Heart left ventricle (tissue), 16 donors: ENCODE data around the gene S100A13. TPM values are rescaled to one million over a fixed set of nuclear protein-coding genes. Genes with fewer than 3 reads are reported as not detected.

Experiments
- ATAC-seq, 4 donors: fragments of 200-7000 bp; cut with Tn5 transposase; one replicate each; pipeline ENCODE4 v1.9.1; 2020 to 2022; ENCODE audit warnings: moderate library complexity in 4 of 4, mild to moderate bottlenecking in 3 of 4, moderate number of reproducible peaks in 1 of 4
- DNase-seq, 5 donors: peaks; one replicate each; pipeline ENCODE4 v3.0.0-alpha.2; 2020
- H3K27ac ChIP-seq, 12 donors: fragments of 200-600 bp; sonication (generic) in 4 of 12; one replicate each; pipeline versions ENCODE4 v1.5.0 to v1.8.0; 2016 to 2022; ENCODE audit warnings: mild to moderate bottlenecking in 2 of 12
- H3K27me3 ChIP-seq, 9 donors: fragments of 200-600 bp; sonication (generic) in 2 of 9; one replicate each; pipeline versions ENCODE4 v1.5.1 to v1.8.0; 2016 to 2022; ENCODE audit warnings: mild to moderate bottlenecking in 3 of 9
- H3K36me3 ChIP-seq, 9 donors: fragments of 200-600 bp; sonication (generic) in 2 of 9; one replicate each; pipeline versions ENCODE4 v1.5.0 to v1.8.0; 2018 to 2022; ENCODE audit warnings: mild to moderate bottlenecking in 2 of 9
- H3K4me1 ChIP-seq, 12 donors: fragments of 200-600 bp; sonication (generic) in 4 of 12; one replicate each; pipeline versions ENCODE4 v1.5.0 to v1.8.0; 2016 to 2022; ENCODE audit warnings: mild to moderate bottlenecking in 3 of 12
- H3K4me3 ChIP-seq, 12 donors: fragments of 200-600 bp; sonication (generic) in 4 of 12; one replicate each; pipeline versions ENCODE4 v1.5.0 to v1.8.0; 2017 to 2022; ENCODE audit warnings: mild to moderate bottlenecking in 9 of 12, moderate library complexity in 4 of 12
- H3K9me3 ChIP-seq, 12 donors: fragments of 200-600 bp; sonication (generic) in 4 of 12; one replicate each; pipeline versions ENCODE4 v1.5.0 to v1.8.0; 2016 to 2022; ENCODE audit warnings: mild to moderate bottlenecking in 1 of 12
- CTCF ChIP-seq, 12 donors: fragments of 200-600 bp; sonication (generic) in 4 of 12; IDR thresholded peaks; one replicate each; pipeline versions ENCODE4 v1.5.0 to v1.8.0; 2018 to 2022; ENCODE audit warnings: antibody characterized with exemption in 12 of 12, mild to moderate bottlenecking in 5 of 12
- POLR2A ChIP-seq, 2 donors: fragments of 450-650 bp; IDR thresholded peaks; one replicate each; pipeline ENCODE4 v1.6.1; 2017; ENCODE audit warnings: antibody characterized with exemption in 2 of 2, mild to moderate bottlenecking in 2 of 2, moderate library complexity in 2 of 2
- WGBS, 4 donors: extraction: QIAGEN DNeasy Blood & Tissue Kit in 2 of 4; methylation state at CpG; one replicate each; pipeline versions ENCODE4 v1.1.5 to v1.1.7; 2013 to 2018; 5-methylcytosine and 5-hydroxymethylcytosine counted together
- intact Hi-C, 10 donors: fragments of 100-400 bp; cut with DNase I; formaldehyde crosslinking; loops; one replicate each; pipeline versions ENCODE4 v1.11.1 to v1.14.2; 2022
- polyA plus RNA-seq, 2 donors: library from polyadenylated mRNA; stranded (reverse); fragments of 200-250 nt; gene quantifications; one replicate each; pipeline ENCODE4 v1.2.3, GENCODE V29; 2013
- total RNA-seq, 9 donors: library from RNA; depleted of rRNA in 2 of 9; stranded (reverse); fragments of >200 nt in 2 of 9; fragmentation: NEBNext Ultra II Directional in 3 of 9; extraction: Animal tissue kit (Norgen Biotek cat#: 25700) in 3 of 9; gene quantifications; one replicate each; pipeline versions ENCODE4 v1.1.0 to v1.2.4, GENCODE V29; 2016 to 2023
- donor health status: ischemic (EF 13 %, LVEDD 7.1; RV severe dilation, severe dysfunction).
- donor health status: healthy with polysubstance abuse.
- donor health status: DM: no; HTN: yes; CAD: no.
- donor health status: DM: no; HTN: no; CAD: no.
- donor health status: ischemic (EF 25% LVEDD 6.9; RV normal size, moderate dysfunction).
- donor health status: ischemic (EF 25% LVEDD 5.7; RV mildly dilated, moderate dysfunction).
- donor health status: healthy.
- donor health status: DM: yes; HTN: yes; CAD: no.
- donor health status: ischemic (EF 35%, LVEDD 5.7; RV mildly dilated, moderate dysfunction).
- donor health status: nonischemic (EF 11% LVEDD 7.7; RV severe dilation, severe dysfunction).
- donor health status: DM: yes; HTN: yes; CAD: no.
- donor health status: PGD.
- donor health status: ischemic (EF 29% LVEDD 5.4; RV normal size, mild dysfunction).
- donor health status: nonischemic (EF 23%, LVEDD 6.1; RV moderate dilation, normal function).

The S100A13 gene
- total and polyA plus RNA-seq, 11 donors, result 98.1 to 272 (median 138) TPM

DNA sequence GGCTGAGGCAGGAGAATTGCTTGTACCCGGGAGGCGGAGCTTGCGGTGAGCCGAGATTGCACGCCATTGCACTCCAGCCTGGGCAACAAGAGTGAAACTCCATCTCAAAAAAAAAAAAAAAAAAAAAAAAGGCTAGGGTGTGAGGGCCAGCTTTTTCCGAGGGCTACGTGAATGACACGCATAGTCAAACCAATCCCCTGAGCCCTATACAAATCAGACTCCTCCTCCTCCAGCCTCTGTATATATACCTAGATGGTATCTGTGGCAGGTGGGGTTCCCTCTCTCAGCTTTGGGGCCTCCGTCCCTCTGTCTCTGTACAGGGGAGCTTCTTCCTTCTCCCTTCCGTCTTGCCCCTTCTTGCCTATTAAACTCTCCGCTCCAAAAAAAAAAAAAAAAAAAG, 21.1 kb downstream of the S100A13 start:
- intact Hi-C loops, result no loop called here

GRCh38 chr1:153602749-153603148, 24.6 kb downstream of the S100A13 start:
- no peak for DNase-seq
- intact Hi-C loops, result loop anchor here in 1 of 10 donors (5.0 kb wide), 1 partner anchor 50 kb away; no protein-coding TSS in a partner anchor
- ATAC-seq, result no peak
- H3K27ac ChIP-seq, result no peak overlapping the region
- H3K9me3 ChIP-seq, result no peaks in the 10 kb centered on the region
- TF ChIP-seq POLR2A (IDR thresholded peaks at IDR 0.05) (no peak), CTCF (IDR thresholded peaks at IDR 0.05) (no peak)
- 91 to 94% (median 92%) methylated on average over 6 of the region's 6 CpGs for WGBS, 4 donors
- peaks cover 0 to 18% (median 6%) of the 10 kb centered on the region in 12 donors for H3K4me1 ChIP-seq
- no peak overlapping the region for H3K4me3 ChIP-seq
- H3K36me3 ChIP-seq, result peaks cover 0 to 42% (median 23%) of the 10 kb centered on the region in 9 donors
- no peaks in the 10 kb centered on the region for H3K27me3 ChIP-seq

More for the DNA sequence above, 21.1 kb downstream of the S100A13 start:
- no peak for ATAC-seq
- no peak overlapping the region for H3K27ac ChIP-seq
- peaks cover 6 to 44% (median 25%) of the 10 kb centered on the region in 12 donors for H3K4me1 ChIP-seq
- H3K4me3 ChIP-seq, result no peak overlapping the region
- peaks cover 0 to 39% (median 24%) of the 10 kb centered on the region in 9 donors for H3K36me3 ChIP-seq
- TF ChIP-seq CTCF (IDR thresholded peaks at IDR 0.05) (no peak), POLR2A (IDR thresholded peaks at IDR 0.05) (no peak)
- no peaks in the 10 kb centered on the region for H3K9me3 ChIP-seq
- 87 to 95% (median 93%) methylated on average over 11 of the region's 11 CpGs for WGBS, 4 donors
- no peak for DNase-seq
- H3K27me3 ChIP-seq, result no peaks in the 10 kb centered on the region

DNA sequence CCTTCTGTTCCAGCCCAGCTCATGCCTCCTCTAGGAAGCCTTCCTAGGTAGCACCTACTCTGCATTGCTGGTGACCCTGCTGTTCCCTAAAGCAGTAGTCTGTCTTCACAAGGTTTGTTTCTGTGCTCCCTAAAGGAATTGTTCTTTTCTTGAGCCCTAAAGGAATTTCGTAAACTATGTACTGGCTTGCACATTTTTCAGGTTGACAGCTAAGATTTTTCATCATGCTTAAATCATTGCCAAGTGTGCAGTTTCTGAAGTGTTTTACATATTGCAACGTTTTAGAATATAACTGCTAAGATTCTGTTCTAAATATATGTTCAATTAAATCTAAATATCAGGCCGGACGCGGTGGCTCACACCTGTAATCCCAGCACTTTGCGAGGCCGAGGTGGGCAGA, 27.5 kb downstream of the S100A13 start:
- TF ChIP-seq POLR2A (IDR thresholded peaks at IDR 0.05), result no peak
- no peak for TF ChIP-seq CTCF (IDR thresholded peaks at IDR 0.05)
- Histone ChIP-seq H3K9me3 (no peaks in the 10 kb centered on the region), H3K4me3 (no peak overlapping the region), H3K27me3 (no peaks in the 10 kb centered on the region), H3K36me3 (peaks cover 0 to 15% (median 0%) of the 10 kb centered on the region in 9 donors), H3K27ac (no peak overlapping the region), H3K4me1 (peaks cover 0 to 18% (median 0%) of the 10 kb centered on the region in 12 donors)
- 88 to 94% (median 93%) methylated on average over 7 of the region's 7 CpGs for WGBS, 4 donors
- DNase-seq, result no peak
- intact Hi-C loops, result loop anchor here in 1 of 10 donors (5.0 kb wide), 1 partner anchor 52 kb away; no protein-coding TSS in a partner anchor
- ATAC-seq, result no peak

- DNase-seq, result no peak
- TF ChIP-seq CTCF (IDR thresholded peaks at IDR 0.05) (no peak), POLR2A (IDR thresholded peaks at IDR 0.05) (no peak)
- Histone ChIP-seq H3K27me3 (no peaks in the 10 kb centered on the region), H3K4me3 (no peak overlapping the region), H3K36me3 (peaks cover 0 to 10% (median 0%) of the 10 kb centered on the region in 9 donors), H3K4me1 (peaks cover 0 to 18% (median 0%) of the 10 kb centered on the region in 12 donors), H3K9me3 (no peaks in the 10 kb centered on the region), H3K27ac (peak overlapping the region in 6 of 12 donors; percentile 1 to 38 (median 28))
- 57 to 78% (median 69%) methylated on average over 7 of the region's 7 CpGs for WGBS, 4 donors
- ATAC-seq, result peak in 3 of 4 donors; percentile 41 to 88 (median 56)
- intact Hi-C loops, result no loop called here
Observed at GRCh38 chr1:153598309-153599172, 28.8 kb downstream of the S100A13 start.
